ENCODE results near the gene PRPSAP2. TPM values are rescaled to one million over a fixed set of nuclear protein-coding genes. Genes with fewer than 3 reads are reported as not detected.
"Not testable (repeated sequence)": the region's sequence is repeated elsewhere in the genome, so short reads cannot be mapped to it uniquely, and the experiment has no call there.

The PRPSAP2 gene
- total and polyA plus RNA-seq, 2 of the 4 experiments (the other 2 are of a cell fraction), result 22.9 to 28.1 TPM

DNA sequence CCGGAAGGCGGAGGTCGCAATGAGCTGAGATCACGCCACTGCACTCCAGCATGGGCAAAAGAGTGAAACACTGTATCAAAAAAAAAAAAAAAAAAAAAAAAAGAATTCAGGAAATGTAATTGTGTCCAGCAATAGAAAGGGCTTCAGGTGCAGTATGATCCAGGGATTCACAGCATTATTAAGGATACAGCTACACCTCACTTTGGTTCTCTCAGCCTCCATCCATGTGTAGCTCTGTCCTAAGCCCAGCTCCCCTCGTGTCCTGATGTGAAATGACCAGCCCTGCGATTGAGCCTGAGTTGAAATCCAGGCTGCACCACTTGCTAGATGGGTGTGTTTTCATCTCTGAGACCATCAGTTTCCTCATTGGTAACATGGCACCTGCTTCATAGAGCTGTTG lies 97.1 kb downstream of the PRPSAP2 start:
- no peak for ATAC-seq (ENCODE audit: low read depth)
- WGBS, 2 experiments (ENCODE audit: extremely low coverage in 2 of 2, insufficient read length in 1 of 2), result 93% methylated on average over 3 of the region's 6 CpGs; no CpG with 5 or more reads in 1 of the 2 experiments
- Histone ChIP-seq H2BK5ac (ENCODE audit: low read depth, low read length, poor library complexity, severe bottlenecking) (no peak overlapping the region), H2BK120ac (ENCODE audit: low read depth, low read length) (no peak overlapping the region), H3K14ac (replicated peaks; ENCODE audit: low read depth, low read length) (no peak overlapping the region), H3K4ac (ENCODE audit: low read depth, low read length) (no peak overlapping the region), H2AK5ac (ENCODE audit: low read depth, low read length) (no peak overlapping the region), H3K27ac (ENCODE audit: insufficient read depth, low read length) (no peak overlapping the region), H2BK15ac (ENCODE audit: low read depth, low read length) (no peak overlapping the region), H2BK20ac (ENCODE audit: low read depth, low read length) (no peak overlapping the region), H3K9me1 (ENCODE audit: insufficient read depth, low read length) (no peaks in the 10 kb centered on the region), H3K9me3 (ENCODE audit: control insufficient read depth, insufficient read depth, low read length) (no peaks in the 10 kb centered on the region), H2AFZ (replicated peaks; ENCODE audit: low read length, poor library complexity) (no peak overlapping the region), H3K9ac (ENCODE audit: low read depth, low read length) (no peak overlapping the region), H3K79me1 (ENCODE audit: low read depth in 1 of 2, low read length in 2 of 2) (no peaks in the 10 kb centered on the region), H3K27me3 (ENCODE audit: control insufficient read depth, insufficient read depth, low read length) (peaks cover 5% of the 10 kb centered on the region), H3K23ac (ENCODE audit: low read depth, low read length) (no peak overlapping the region), H3K4me1 (ENCODE audit: control insufficient read depth, insufficient read depth, low read length) (peaks cover 2% of the 10 kb centered on the region; the same call in 1 of the 2 replicates), H4K20me1 (ENCODE audit: insufficient read depth, low read length) (no peaks in the 10 kb centered on the region), H3K4me3 (ENCODE audit: insufficient read depth, low read depth, low read length) (no peak overlapping the region), H4K8ac (ENCODE audit: low read depth in 2 of 2, low read length in 2 of 2) (no peak overlapping the region), H3K36me3 (ENCODE audit: control insufficient read depth, insufficient read depth, low read length) (no peaks in the 10 kb centered on the region), H3K18ac (ENCODE audit: low read depth, low read length) (no peak overlapping the region), H3K56ac (ENCODE audit: extremely low read depth, insufficient read depth, low read length) (no peak overlapping the region), H4K91ac (ENCODE audit: insufficient read depth, low read depth, low read length) (no peak overlapping the region), H3K4me2 (ENCODE audit: low read depth, low read length) (no peak overlapping the region), H4K5ac (ENCODE audit: low read depth, low read length) (no peak overlapping the region), H2AK9ac (replicated peaks; ENCODE audit: low read depth, low read length, poor library complexity) (no peak overlapping the region)
- TF ChIP-seq RFX5 (IDR thresholded peaks at IDR 0.05; ENCODE audit: low read depth, low read length), result no peak
- no peak for TF ChIP-seq ELK1 (IDR thresholded peaks at IDR 0.05; ENCODE audit: borderline replicate concordance, low read depth, low read length)
- TF ChIP-seq BHLHE40 (IDR thresholded peaks at IDR 0.05; ENCODE audit: low read depth, low read length), result no peak
- TF ChIP-seq FOS (IDR thresholded peaks at IDR 0.05; ENCODE audit: low read depth, low read length), result no peak
- no peak for TF ChIP-seq RAD21 (IDR thresholded peaks at IDR 0.05; ENCODE audit: low read length)
- BruUV-seq (replicated peaks), result no TSS peak
- POLR2A ChIA-PET (ENCODE audit: unreplicated experiment), result no interaction called here
- dilution Hi-C loops (cut with HindIII; ENCODE audit: low sequenced_read_pairs, unreplicated experiment), result no loop called here
- no peak for DNase-seq
- CTCF ChIA-PET, result no interaction called here
- intact Hi-C loops (cut with micrococcal nuclease), result no loop called here
- in situ Hi-C loops (cut with MboI; ENCODE audit: low sequenced_read_pairs), result no loop called here

DNA sequence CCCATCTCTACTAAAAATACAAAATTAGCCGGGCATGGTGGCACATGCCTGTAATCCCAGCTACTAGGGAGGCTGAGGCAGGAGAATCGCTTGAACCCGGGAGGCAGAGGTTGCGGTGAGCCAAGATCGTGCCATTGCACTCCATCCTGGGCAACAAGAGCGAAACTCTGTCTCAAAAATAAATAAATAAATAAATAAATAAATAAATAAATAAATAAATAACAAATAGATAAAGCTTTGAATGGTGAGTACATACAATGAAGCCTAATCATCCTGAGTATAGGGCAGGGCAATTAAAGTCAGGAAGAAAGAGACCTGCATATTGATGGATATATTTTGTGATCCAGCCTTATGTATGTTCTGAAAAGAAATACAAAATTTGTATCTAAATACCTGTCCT lies 98.1 kb downstream of the PRPSAP2 start:
- H3K27ac ChIP-seq (ENCODE audit: insufficient read depth, low read length); CTCF ChIA-PET; H3K23ac ChIP-seq (ENCODE audit: low read depth, low read length); H3K9me3 ChIP-seq (ENCODE audit: control insufficient read depth, insufficient read depth, low read length); H2BK120ac ChIP-seq (ENCODE audit: low read depth, low read length); DNase-seq; H4K91ac ChIP-seq (ENCODE audit: insufficient read depth, low read depth, low read length); H3K9me1 ChIP-seq (ENCODE audit: insufficient read depth, low read length); H2AK9ac ChIP-seq (replicated peaks; ENCODE audit: low read depth, low read length, poor library complexity); BruUV-seq (replicated peaks); in situ Hi-C loops (cut with MboI; ENCODE audit: low sequenced_read_pairs); H4K8ac ChIP-seq (ENCODE audit: low read depth in 2 of 2, low read length in 2 of 2); H3K4ac ChIP-seq (ENCODE audit: low read depth, low read length); ATAC-seq (ENCODE audit: low read depth); H2BK5ac ChIP-seq (ENCODE audit: low read depth, low read length, poor library complexity, severe bottlenecking); H3K56ac ChIP-seq (ENCODE audit: extremely low read depth, insufficient read depth, low read length); H3K36me3 ChIP-seq (ENCODE audit: control insufficient read depth, insufficient read depth, low read length); H2BK20ac ChIP-seq (ENCODE audit: low read depth, low read length); H3K79me1 ChIP-seq (ENCODE audit: low read depth in 1 of 2, low read length in 2 of 2); H3K4me2 ChIP-seq (ENCODE audit: low read depth, low read length); H3K14ac ChIP-seq (replicated peaks; ENCODE audit: low read depth, low read length); H2AK5ac ChIP-seq (ENCODE audit: low read depth, low read length); H3K4me1 ChIP-seq (ENCODE audit: control insufficient read depth, insufficient read depth, low read length); intact Hi-C loops (cut with micrococcal nuclease); H3K27me3 ChIP-seq (ENCODE audit: control insufficient read depth, insufficient read depth, low read length); H2AFZ ChIP-seq (replicated peaks; ENCODE audit: low read length, poor library complexity); H3K9ac ChIP-seq (ENCODE audit: low read depth, low read length); H3K4me3 ChIP-seq (ENCODE audit: insufficient read depth, low read depth, low read length); dilution Hi-C loops (cut with HindIII; ENCODE audit: low sequenced_read_pairs, unreplicated experiment); H4K5ac ChIP-seq (ENCODE audit: low read depth, low read length); H4K20me1 ChIP-seq (ENCODE audit: insufficient read depth, low read length); POLR2A ChIA-PET (ENCODE audit: unreplicated experiment); H2BK15ac ChIP-seq (ENCODE audit: low read depth, low read length); H3K18ac ChIP-seq (ENCODE audit: low read depth, low read length): not testable (repeated sequence)
- no CpG with 5 or more reads among the region's 6 CpGs for WGBS, 2 experiments (ENCODE audit: extremely low coverage in 2 of 2, insufficient read length in 1 of 2)
